GM19240 (cell line): Measurements from ENCODE around the gene VSNL1.

ENCODE experiments used
- DNase-seq: peaks from one replicate; pipeline ENCODE4 v3.0.0; 2011; ENCODE audit warnings: low spot score; ENCODE audit not compliant: insufficient read length

VSNL1 gene

DNA sequence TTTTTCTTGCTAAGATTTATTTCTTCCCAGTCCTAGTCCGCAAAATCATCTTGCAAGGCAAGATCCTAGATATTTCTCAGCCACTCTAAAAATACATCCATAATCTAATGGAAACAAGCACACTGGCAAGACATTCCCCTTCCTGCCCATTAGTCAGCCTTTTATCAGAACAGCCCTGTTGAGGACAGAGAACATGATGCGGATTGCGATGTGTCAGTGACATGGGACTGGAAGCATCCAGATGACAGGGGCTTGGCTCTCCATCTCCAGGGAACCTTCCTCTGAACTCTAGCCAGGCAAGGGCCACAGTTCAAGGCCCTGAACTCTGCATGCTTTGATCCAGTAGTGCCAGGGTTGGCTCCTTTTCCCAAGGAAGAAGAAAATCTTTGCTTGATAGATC is 70.0 kb downstream of the VSNL1 start:
- no peak for DNase-seq

DNA sequence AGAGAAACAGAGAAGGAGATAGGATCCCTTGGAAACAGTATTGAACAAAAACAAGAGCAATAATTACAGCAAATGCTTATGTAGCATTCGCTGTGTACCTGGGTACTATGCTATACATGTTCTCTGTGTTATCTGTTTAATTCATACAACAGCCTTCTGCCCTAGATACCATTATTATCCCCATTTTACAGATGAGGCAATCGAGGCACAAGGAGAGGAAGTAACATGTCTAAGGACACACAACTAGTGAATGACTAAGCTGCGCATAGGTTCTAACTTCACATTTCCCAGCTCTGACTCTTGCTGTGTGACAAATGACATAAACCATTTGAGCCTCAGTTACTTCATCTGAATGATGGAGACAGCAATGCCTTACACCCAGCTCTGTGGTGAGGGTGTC is 70.5 kb downstream of the VSNL1 start:
- DNase-seq, result no peak

DNA sequence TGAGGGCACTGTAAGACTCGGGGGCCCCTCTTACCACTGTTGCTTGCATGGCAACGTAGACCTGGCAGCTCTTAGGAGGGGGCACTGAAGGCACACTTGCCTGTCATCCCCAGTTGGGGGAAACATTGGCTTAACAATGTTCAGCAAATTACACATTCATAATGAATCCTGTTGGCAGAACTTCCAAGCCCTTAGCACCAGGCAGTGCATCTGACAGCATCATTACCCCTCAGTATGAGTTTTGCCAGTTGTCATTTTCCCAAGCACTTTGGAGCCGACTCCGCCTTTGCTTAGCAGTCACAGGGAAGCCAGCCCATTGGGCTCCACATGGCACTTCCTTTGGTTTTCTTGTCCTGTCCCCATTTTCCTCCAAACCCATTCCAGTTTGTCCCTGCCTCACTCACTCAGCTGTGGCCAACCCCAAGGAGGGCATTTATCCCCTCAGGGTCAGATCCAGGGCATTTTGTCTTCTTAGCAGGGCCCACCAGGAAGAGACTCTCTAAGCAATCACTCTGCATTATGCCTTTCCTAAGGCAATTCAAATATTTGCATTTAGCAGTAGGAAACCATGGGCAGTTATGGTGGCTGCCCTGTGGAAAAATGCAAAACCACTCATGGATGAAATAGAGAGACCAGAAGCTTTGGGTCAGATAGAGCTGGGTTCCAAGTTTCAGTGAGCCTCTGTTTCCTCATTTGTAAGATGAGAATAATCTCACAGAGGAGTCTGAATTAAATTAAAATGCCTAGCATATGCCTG is 73.9 kb downstream of the VSNL1 start:
- no peak for DNase-seq

DNA sequence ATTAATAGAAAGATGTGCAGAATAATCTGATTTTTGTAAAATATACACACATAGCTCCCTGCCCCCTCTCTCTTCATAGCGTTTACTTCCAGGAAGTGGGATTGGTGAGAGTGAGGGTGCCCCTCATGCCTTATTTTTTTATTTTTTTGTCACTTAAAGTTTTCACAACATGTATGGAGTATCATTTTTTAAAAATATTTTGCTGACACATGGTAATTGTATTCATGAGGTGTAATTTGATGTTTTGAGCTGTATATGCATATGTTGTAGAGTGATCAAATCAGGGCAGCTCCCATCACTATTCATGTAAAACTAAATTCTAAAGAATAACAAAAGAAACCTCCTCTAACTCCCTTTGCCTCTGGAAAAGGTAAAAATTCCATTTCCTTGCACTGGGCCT is 74.7 kb downstream of the VSNL1 start:
- DNase-seq, result no peak

DNA sequence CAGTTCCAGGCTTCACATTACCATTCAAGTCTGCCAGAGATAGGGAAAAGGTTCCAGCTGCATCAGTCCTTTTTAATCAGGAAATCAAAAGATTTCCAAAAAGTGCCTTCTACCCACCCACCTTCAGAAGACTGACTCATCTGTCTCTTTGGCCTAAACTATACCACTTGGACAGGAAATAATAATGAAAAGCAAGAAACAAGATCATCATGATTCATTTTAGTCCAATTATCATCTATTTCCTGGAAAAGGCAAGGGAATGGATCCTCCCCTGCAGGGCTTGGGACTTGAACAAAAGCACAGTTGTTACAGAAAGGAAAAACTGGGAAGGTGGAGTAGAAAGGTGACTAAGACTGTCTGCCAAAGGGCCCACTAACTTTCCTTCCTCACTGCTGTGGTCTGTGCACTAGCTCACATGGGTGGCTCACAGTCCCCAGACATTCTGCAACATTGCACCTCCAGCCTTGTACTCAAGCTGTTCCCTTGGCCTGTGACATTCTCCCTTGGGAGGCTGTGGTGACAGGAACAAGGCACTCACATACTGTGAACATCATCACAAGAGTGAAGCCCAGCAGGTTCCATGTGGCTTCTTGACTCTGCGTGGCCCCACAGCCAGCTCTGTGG is 75.3 kb downstream of the VSNL1 start:
- DNase-seq, result no peak

DNA sequence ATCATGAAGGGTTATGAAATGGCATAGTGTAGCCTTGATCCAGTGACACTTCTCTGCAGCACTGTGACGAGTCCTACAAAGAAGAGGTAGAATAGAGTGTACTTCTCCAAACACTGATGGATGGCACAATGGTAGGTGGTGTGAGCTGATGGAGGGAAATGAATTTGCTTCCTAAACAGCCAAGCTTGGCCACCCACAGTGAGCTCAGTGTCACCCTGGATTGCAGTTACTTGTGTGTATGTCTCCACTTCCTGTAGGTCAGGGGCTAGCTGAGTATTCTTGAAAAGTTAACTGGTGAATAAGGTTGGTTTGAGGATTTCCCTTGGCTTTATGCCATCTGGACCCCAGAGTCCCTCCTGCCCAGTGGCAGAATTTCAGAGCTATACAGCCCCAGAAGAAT is 75.9 kb downstream of the VSNL1 start:
- no peak for DNase-seq

DNA sequence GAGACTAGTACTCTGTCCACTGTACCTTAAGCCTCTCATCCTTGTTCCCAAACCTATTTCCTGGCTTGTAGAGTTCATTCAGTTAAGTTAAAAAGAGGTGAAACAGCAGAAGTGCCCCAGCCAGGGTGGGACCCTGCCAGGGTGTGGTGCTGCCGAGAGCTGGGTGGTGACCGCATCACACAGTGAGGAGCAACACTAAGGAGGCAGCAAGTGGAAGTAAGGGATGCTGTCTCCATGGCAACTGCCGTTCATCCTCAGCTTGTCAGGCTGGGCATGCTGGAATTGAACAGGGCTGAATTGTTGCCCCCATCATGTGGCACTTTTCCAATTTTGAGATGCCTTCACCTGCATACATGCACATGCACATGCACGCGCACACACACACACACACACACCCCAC is 77.0 kb downstream of the VSNL1 start:
- DNase-seq, result no peak

DNA sequence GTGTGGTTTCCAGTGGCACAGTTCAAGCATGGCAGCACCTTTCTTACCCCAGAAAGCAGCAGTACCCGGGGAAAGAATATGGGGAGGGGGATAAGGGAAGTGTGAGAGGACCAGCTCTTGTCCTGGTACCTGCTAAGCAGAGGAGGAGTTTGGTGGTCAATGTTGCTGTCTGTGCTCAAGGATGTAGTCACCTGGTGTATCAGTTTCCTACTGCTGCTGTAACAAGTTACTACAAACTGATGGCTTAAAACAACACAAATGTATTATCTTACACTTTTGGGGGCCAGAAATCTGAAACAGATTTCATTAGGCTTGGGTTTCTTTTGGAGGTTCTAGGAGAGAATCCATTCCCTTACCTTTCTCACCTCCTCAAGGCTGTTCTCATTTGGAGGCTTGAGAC is 77.5 kb downstream of the VSNL1 start:
- DNase-seq, result no peak

DNA sequence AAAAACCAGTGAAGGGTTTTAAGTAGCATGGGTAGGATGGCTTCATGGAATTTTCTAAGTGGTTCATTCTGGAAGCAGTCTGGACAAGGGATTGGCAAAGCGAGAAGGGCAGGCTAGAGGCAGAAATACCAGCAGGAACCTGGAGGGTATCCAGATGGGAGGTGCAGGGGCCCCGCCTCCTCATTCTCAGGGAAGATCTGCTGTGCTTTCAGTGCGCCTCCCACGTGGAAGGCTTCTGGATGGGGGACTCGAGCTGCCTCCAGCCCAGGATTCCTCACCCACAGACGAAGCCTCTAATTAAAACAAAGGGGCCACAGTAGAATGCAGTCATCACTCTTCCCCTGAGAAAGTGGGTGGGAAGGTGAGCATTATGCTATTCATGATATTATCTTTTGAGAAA is 79.8 kb downstream of the VSNL1 start:
- DNase-seq, result no peak

DNA sequence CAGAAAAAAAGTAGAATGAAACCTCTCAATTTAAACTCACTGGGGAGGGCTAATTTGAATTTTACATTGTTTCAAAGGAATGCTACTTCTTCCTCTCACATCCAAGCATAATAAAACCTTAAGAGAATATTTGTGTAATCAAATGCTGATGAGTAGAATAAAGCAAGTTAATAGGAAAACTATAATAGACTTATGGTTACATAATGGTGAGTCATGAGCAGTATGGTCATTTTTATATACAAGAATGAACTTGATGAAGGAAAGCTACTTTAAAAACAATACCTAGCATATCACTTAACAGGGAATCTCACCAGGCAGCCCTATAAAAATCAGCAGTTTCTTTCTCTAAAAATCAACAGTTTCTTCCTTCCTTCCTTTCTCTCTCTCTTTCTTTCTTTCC is 80.3 kb downstream of the VSNL1 start:
- no peak for DNase-seq

DNA sequence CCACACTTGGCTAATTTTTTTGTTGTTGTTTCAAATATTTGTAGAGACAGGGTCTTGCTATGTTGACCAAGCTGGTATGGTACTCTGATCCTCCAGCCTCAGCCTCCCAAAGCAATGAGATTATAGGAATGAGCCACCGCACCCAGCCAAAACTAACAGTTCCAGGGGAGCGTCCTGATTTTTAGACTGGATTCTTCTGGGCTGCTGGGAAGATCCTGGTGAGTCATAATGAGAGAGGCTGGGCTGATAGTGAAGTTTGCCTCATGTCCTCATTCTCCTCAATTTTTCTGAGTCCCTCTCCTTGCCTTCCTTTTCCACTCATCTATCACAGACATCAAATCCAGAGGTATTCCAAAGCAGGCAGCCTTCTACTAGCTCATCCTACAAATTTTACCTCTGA is 81.3 kb downstream of the VSNL1 start:
- DNase-seq, result no peak

DNA sequence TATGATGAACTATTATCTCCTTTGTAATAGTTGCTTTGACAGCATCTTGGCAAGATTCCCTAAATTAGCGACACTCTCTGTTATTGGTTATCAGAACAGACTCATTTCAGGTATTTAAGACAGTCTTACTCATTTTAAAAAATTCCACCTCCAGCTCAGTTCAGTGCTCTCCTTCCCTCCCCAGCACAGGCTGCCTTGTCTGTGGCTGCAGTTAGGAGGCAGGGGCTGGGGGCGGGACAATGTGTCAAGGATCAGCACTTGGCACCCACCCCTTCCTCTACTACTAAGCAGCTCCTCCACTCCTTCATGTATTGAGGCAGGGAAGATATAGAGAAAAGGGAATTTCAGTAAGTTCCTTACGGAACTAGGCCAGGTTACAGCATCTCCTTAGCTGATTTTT is 85.0 kb downstream of the VSNL1 start:
- DNase-seq, result no peak

DNA sequence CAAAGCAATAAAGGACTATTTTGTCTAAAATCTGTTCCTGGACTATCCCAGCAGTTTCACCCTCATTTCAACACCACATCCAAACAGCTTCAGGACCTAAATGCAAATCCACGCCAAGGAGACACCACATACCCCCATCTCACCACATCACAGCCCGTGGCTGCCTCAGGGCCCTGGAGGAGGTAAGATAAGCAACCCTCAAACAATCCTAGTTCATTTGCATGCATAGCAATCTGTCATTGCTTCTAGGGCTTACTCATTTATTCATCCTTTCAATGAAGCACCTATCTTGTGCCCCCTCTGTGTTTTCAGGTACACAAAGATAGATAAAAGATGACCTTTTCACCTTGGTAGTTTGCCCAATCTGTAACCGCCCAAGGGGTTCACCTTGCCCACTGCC is 86.5 kb downstream of the VSNL1 start:
- DNase-seq, result no peak

DNA sequence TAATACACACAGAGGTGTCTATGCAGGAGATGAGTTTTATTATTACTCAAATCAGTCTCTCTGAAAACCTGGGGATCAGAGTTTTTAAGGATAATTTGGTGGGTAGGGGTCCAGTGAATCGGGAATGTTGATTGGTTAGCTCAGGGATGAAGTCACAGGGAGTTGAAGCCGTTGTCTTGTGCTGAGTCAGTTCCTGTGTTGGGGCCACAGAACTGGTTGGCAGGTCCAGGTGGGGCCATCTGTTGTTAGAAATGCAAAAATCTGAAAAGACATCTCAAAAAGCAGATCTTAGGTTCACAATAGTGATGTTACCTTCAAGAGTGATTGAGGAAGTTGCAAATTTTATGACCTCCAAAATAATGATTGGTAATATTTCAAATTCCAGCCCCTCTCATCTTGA is 86.9 kb downstream of the VSNL1 start:
- DNase-seq, result no peak

DNA sequence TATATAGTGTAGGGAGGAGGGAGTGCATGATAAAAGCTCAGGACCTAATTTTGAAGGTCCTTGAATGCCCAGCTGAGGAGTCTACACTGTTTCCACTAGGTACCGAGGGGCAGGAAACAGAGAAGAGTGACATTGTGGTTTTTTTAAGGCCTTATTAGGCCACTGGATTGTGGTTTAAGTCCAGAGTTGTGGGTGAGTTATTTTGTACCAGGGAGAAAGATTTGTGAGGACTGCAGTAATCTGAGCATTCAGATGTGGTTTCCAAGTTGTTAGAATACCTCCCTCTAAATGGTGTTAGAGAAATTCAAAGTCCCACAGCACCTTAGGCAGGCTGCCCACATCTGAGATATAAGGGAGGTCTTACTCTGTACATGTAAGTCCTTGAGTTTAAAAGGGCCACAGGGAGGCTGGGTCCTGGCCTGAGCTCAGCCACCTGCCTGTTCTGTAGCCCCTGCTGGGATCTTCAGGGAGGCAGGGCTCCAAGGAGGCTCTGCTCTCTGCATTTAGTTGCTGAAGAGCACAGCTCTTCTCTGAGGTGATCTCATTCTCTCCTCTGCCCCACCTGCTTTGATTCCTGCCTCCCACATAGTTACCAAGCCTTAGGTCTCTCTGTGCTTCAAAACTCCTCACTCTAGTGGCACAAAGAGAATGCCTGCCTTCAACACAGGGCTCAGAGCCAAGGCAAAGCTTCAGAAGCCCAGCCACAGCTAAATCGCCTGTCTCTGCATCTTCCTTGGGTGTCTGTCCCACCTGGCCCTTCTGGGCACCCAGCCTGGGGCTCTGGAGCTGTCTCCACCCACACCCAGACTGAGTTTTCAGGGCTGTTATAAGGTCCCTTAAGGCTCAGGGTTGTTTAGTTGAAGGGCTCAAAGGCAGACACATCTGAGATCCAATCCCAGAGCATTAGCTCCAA is 88.1 kb downstream of the VSNL1 start:
- DNase-seq, result no peak

DNA sequence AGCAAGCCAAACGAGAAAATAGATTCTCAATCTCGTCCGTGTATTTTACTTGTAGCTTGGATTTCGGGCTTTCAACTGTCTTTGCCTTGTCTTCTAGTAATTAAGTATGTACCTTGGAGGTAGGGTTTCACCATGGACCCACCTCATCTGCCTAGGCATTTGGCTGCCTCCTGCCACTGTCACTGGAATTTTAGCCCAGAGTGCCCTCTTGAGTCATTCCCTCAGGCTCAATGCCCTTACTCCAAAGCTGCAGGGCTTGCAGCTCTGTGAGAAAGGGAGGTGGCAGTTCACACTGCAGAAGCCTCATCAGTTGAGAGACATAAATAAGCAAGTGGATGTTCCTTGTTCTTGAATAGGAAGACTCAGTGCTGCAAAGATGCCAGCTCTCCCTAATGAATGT is 89.6 kb downstream of the VSNL1 start:
- DNase-seq, result no peak

DNA sequence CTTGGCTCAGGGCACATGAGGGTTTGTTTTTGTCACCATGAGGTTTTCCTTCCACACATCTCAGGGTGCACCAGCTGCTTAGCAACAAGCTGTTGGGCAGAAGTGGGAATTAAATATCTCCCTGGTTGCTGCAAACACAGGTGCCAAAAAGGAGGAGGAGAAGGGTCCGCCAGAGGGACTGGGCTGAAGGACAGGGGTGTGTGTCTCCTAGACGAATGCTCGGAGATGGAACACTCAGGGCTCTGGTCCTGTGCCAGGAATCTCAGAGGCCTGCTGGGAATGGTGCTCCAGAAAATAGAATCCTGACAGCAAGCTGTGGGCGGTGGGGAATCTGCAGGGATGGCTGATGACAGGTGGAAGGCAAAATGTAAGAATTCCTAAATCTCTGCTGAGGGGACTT is 94.5 kb downstream of the VSNL1 start:
- DNase-seq, result no peak

DNA sequence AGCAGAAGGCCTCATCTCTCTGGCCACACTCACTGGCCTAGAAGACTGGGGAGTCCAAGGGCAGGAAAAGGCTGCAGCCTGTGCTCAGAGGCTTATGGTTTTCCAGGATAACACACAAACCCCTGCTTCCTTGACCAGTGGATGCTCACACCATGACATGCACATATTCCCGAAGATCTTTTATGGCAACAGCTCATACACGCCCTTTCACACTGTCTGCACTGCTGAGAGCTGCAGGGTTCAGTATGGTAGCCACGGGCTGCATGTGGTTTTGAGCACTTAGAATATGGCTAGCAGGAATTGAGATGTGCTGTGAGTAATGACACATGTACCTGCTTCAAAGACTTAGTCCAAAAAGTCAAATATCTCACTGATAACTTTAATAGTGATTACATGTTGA is 95.8 kb downstream of the VSNL1 start:
- no peak for DNase-seq

DNA sequence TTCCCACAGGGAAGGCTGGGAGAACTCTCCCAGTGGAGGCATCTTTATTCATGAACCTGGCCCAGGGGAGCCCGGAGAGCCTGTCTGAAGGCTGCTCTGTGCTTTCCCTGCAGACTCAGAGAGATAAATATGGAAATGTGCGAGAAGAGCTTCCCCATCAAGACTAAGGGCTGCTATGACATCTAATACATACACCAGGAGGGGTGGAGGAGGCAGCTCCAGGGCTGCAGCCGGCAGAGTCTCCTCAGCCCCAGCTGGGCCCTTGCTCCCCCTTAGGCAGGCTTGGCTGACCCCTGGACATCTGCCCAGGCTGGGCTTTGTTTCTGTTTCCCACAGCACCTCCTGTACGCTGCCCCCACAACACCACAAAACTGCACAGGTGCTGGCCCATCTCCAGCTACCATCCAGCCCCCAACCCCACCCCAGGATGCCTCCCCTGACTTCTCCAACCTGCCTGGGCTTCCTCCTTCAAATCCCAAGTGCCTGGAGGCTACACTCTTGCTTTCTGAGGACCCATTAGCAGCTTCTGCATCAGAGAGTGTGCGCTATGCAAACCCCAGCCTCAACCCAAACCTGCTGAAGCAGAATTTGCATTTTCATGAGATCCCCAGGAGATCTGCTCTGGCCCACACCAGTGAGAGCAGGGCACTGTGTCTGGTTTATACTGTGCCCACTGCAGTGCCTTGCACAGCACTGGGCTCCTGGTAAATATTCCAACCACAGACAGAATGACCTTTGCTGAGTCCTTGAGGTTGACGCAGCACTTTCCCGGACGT is 96.8 kb downstream of the VSNL1 start:
- DNase-seq, result no peak

DNA sequence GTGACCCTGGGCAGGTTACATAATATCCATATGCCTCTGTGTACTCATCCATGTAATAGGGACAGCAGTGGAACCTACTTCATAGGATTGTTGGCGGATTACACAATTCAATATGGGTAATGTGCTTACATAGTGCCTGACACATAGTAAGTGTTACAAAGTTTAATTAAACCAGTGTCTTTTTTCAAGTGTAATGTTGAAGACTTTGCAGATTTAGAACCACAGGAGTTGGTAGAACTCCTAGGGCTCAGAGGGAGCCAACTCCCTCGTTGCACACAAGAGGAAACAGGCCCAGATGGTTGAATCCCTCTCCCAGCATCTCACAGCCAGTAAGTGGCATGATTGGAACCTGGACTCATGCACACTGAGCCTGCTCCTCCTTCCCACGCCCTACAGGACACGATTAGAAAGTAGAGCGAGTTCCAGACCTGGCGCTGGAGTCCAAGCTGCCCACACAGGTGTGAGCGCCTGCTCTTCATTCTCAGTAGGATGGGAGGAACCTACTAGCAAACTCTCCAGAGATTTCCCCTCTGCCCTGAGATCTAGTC is 97.8 kb downstream of the VSNL1 start:
- DNase-seq, result no peak

DNA sequence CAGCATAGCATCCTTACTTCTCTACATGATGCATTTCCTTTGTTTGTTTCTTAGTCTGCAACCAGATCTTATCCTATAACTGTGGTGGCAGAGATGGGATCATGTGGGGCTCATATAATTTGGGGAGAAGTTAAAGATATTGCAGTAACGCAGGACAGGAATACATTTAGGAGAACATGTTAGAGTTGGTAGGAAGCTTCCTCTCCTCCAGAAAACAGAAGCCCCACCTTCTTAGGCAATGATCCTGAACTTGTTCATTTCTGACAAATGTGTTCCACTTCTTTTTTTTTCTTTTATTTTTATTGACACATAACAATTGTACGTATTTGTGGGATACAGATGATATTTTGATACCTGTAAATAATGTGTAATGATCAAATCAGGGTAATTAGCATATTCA is 99.9 kb downstream of the VSNL1 start:
- no peak for DNase-seq
